Measurements from ENCODE around the gene ZNF236. TPM values are rescaled to one million over a fixed set of nuclear protein-coding genes. Genes with fewer than 3 reads are reported as not detected.
"Not testable (repeated sequence)": the region's sequence is repeated elsewhere in the genome, so short reads cannot be mapped to it uniquely, and the experiment has no call there.

Gene ZNF236
- total and polyA plus RNA-seq, 2 of the 8 experiments (the other 6 are each of a cell fraction or from before 2014, with no cell fraction given), result 6.7 to 14.5 TPM

DNA sequence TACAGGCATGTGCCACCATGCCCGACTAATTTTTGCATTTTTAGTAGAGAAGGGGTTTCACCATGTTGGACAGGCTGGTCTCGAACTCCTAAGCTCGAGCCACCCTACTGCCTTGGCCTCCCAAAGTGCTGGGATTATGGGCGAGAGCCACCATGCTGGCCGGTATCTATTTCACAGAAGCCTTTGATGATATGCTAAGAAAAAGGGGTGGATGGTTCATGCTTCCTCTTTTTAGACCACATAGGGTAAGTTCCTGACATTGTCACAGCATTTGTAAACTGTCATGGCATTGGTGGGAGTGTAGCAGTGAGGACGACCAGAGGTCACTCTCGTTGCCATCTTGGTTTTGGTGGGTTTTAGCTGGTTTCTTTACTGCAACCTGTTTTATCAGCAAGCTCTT lies 10.8 kb upstream of the ZNF236 start:
- FAIRE-seq; DNase-seq (ENCODE audit: low read depth in 1 of 2, low spot score in 2 of 2); H3K36me3 ChIP-seq (ENCODE audit: control insufficient read depth in 2 of 4, insufficient read depth in 4 of 4, low read length in 3 of 4); H3K4ac ChIP-seq (replicated peaks; ENCODE audit: insufficient read length, low read depth, low read length); H3K79me1 ChIP-seq (ENCODE audit: low read depth, low read length); H2BK20ac ChIP-seq (ENCODE audit: low read length); H2BK120ac ChIP-seq (replicated peaks; ENCODE audit: low read depth, low read length); H4K8ac ChIP-seq (ENCODE audit: extremely low read depth, insufficient read depth, low read length); H3K23me2 ChIP-seq (ENCODE audit: low read depth, low read length); H4K20me1 ChIP-seq (replicated peaks in 1 of 2; ENCODE audit: control insufficient read depth in 1 of 2, insufficient read depth in 2 of 2, low read length in 2 of 2); H3K9ac ChIP-seq (replicated peaks in 1 of 4; ENCODE audit: extremely low read depth in 1 of 4, low read depth in 3 of 4, low read length in 3 of 4); H2AK5ac ChIP-seq (ENCODE audit: low read depth, low read length); H3K4me2 ChIP-seq (ENCODE audit: insufficient read depth in 1 of 2, low read depth in 2 of 2, low read length in 2 of 2); H2AFZ ChIP-seq (ENCODE audit: low read length); H3K79me2 ChIP-seq (ENCODE audit: control insufficient read depth in 1 of 2, insufficient read depth in 2 of 2, low read length in 2 of 2); H2BK5ac ChIP-seq (ENCODE audit: low read depth, low read length); H3K14ac ChIP-seq (ENCODE audit: insufficient read length); H3K56ac ChIP-seq (replicated peaks; ENCODE audit: insufficient read length, low read depth, low read length); H2BK15ac ChIP-seq (ENCODE audit: low read length); H4K5ac ChIP-seq (ENCODE audit: insufficient read length, low read depth, low read length); H3K9me3 ChIP-seq (ENCODE audit: insufficient read depth in 2 of 2, low read depth in 1 of 2, low read length in 1 of 2); H3K27me3 ChIP-seq (replicated peaks in 1 of 4; ENCODE audit: control insufficient read depth in 3 of 4, extremely low read depth in 1 of 4, insufficient read depth in 3 of 4, low read length in 3 of 4); H3K18ac ChIP-seq (ENCODE audit: extremely low read depth, low read length); H4K91ac ChIP-seq (replicated peaks; ENCODE audit: insufficient read length, low read length); H3K4me3 ChIP-seq (ENCODE audit: extremely low read depth in 1 of 4, insufficient read depth in 2 of 4, low read depth in 3 of 4, low read length in 4 of 4); H3K27ac ChIP-seq (ENCODE audit: low read depth, low read length); H3K23ac ChIP-seq (ENCODE audit: insufficient read length); H3K4me1 ChIP-seq (replicated peaks in 1 of 4; ENCODE audit: control insufficient read depth in 3 of 4, insufficient read depth in 4 of 4, low read length in 3 of 4); H2BK12ac ChIP-seq (ENCODE audit: low read depth, low read length): not testable (repeated sequence)
- WGBS, 2 experiments (ENCODE audit: extremely low coverage in 1 of 2, insufficient coverage in 1 of 2, insufficient read length in 1 of 2, insufficient replicate concordance in 2 of 2, low coverage in 1 of 2, low lambda C conversion rate in 2 of 2, missing lambda C conversion rate in 1 of 2), result 92% methylated on average over 7 of the region's 7 CpGs; no CpG with 5 or more reads in 1 of the 2 experiments
- CTCF ChIA-PET (ENCODE audit: partially characterized antibody), result interaction anchor here (2.0 to 3.6 kb wide), 2 partner anchors 9 to 112 kb away, joined by 7 to 25 read pairs; no protein-coding TSS in a partner anchor
- POLR2A ChIA-PET (ENCODE audit: partially characterized antibody), result interaction anchor here (1.9 to 2.0 kb wide), 2 partner anchors 10 to 11 kb away, joined by 4 to 5 read pairs; partner anchors contain the start of gene ZNF236

Measured in H1 (cell line).